Ureter (tissue), 1 donor: ENCODE data around the gene SCML1. TPM values are rescaled to one million over a fixed set of nuclear protein-coding genes. Genes with fewer than 3 reads are reported as not detected.

ENCODE experiments used
- DNase-seq: peaks from one replicate; pipeline ENCODE4 v3.0.0-alpha.2; 2020; ENCODE audit warnings: low spot score
- total RNA-seq: library from RNA; stranded (reverse); gene quantifications from one replicate; pipeline ENCODE4 v1.2.4, GENCODE V29; 2023
- donor health status: DM: yes; HTN: yes; CAD: no.

Gene SCML1
- total RNA-seq, 1 donor from 2014 or later: 16.4 TPM

GRCh38 chrX:17788956-17789562 is 51.8 kb downstream of the SCML1 start:
- DNase-seq: no peak

GRCh38 chrX:17792826-17793225 is 55.5 kb downstream of the SCML1 start:
- DNase-seq: no peak

- no peak for DNase-seq
Measured at GRCh38 chrX:17798921-17799320, 61.6 kb downstream of the SCML1 start.

- no peak for DNase-seq
Measured at GRCh38 chrX:17801431-17801830, 64.1 kb downstream of the SCML1 start.

GRCh38 chrX:17802756-17803155 is 65.5 kb downstream of the SCML1 start:
- no peak for DNase-seq

GRCh38 chrX:17803449-17803848 is 66.2 kb downstream of the SCML1 start:
- no peak for DNase-seq

Other genes with a start within 250 kb of the SCML1 start
- gene RAI2, start 123.8 kb downstream of the SCML1 start, total RNA-seq: 28.0 TPM